ENCODE results near the gene CCDC186.

Gene CCDC186

GRCh38 chr10:114207349-114207748 is 33.3 kb upstream of the CCDC186 start:
- TF ChIP-seq, protein P1, sequence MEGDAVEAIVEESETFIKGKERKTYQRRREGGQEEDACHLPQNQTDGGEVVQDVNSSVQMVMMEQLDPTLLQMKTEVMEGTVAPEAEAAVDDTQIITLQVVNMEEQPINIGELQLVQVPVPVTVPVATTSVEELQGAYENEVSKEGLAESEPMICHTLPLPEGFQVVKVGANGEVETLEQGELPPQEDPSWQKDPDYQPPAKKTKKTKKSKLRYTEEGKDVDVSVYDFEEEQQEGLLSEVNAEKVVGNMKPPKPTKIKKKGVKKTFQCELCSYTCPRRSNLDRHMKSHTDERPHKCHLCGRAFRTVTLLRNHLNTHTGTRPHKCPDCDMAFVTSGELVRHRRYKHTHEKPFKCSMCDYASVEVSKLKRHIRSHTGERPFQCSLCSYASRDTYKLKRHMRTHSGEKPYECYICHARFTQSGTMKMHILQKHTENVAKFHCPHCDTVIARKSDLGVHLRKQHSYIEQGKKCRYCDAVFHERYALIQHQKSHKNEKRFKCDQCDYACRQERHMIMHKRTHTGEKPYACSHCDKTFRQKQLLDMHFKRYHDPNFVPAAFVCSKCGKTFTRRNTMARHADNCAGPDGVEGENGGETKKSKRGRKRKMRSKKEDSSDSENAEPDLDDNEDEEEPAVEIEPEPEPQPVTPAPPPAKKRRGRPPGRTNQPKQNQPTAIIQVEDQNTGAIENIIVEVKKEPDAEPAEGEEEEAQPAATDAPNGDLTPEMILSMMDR (IDR thresholded peaks at IDR 0.05; ENCODE audit: low read depth, low read length), result no peak
- no peak overlapping the region for H3K4me3 ChIP-seq (ENCODE audit: low read depth, low read length)

GRCh38 chr10:114206902-114207301 is 32.9 kb upstream of the CCDC186 start:
- H3K4me3 ChIP-seq (ENCODE audit: low read depth, low read length), result no peak overlapping the region
- TF ChIP-seq, protein P1 (IDR thresholded peaks at IDR 0.05; ENCODE audit: low read depth, low read length), result no peak

GRCh38 chr10:114202812-114203211 is 28.8 kb upstream of the CCDC186 start:
- TF ChIP-seq, protein P1 (IDR thresholded peaks at IDR 0.05; ENCODE audit: low read depth, low read length), result no peak
- H3K4me3 ChIP-seq (ENCODE audit: low read depth, low read length), result no peak overlapping the region

- TF ChIP-seq, protein P1 (IDR thresholded peaks at IDR 0.05; ENCODE audit: low read depth, low read length), result no peak
- no peak overlapping the region for H3K4me3 ChIP-seq (ENCODE audit: low read depth, low read length)
Measured at GRCh38 chr10:114199239-114199638, 25.2 kb upstream of the CCDC186 start.

- TF ChIP-seq, protein P1 (IDR thresholded peaks at IDR 0.05; ENCODE audit: low read depth, low read length), result no peak
- H3K4me3 ChIP-seq (ENCODE audit: low read depth, low read length), result no peak overlapping the region
Measured at GRCh38 chr10:114195079-114195478, 21.1 kb upstream of the CCDC186 start.

DNA sequence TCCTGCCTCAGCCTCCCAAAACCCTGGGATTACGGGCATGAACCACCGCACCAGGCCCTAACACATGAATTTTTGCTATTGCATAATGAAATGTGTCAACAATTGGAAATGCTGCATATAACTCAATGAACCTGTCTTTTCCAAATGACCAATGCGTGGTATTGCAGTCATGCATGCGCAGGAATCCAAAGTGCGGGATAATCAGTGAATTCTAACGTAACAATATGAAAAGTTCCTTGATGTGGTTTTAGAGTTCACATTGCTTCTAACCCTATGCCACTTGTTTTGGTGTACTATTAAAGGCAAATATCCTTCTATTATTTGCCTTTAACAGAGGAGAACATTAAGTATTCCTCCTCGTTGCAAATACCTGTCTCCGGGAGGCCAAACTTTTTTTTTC is 15.7 kb upstream of the CCDC186 start:
- TF ChIP-seq, protein P1 (IDR thresholded peaks at IDR 0.05; ENCODE audit: low read depth, low read length), result no peak
- no peak overlapping the region for H3K4me3 ChIP-seq (ENCODE audit: low read depth, low read length)

GRCh38 chr10:114188900-114189299 is 14.9 kb upstream of the CCDC186 start:
- H3K4me3 ChIP-seq (ENCODE audit: low read depth, low read length), result no peak overlapping the region
- TF ChIP-seq, protein P1 (IDR thresholded peaks at IDR 0.05; ENCODE audit: low read depth, low read length), result no peak

Data from WI38 (cell line).